Loucy (cell line): Measurements from ENCODE around the gene CCDC182.

ENCODE experiments used
- H2AFZ ChIP-seq: fragments of 200-600 bp; sonication (generic); 2 replicates; pipeline ENCODE4 v1.6.0; 2016; ENCODE audit warnings: antibody characterized with exemption, mild to moderate bottlenecking, low read length, moderate library complexity
- H3F3A ChIP-seq: fragments of 200-600 bp; 2 replicates; pipeline ENCODE4 v1.6.0; 2016; ENCODE audit warnings: antibody characterized with exemption, low read depth, mild to moderate bottlenecking
- H3K27me3 ChIP-seq: fragments of 200-600 bp; sonication (generic); 2 replicates; pipeline ENCODE4 v1.6.1; 2014; ENCODE audit warnings: low read length, mild to moderate bottlenecking; ENCODE audit not compliant: insufficient read depth, poor library complexity, severe bottlenecking
- H3K36me3 ChIP-seq: fragments of 200-600 bp; sonication (generic); 2 replicates; pipeline ENCODE4 v1.6.1; 2016; ENCODE audit warnings: low read length; ENCODE audit not compliant: insufficient read depth
- H3K4me1 ChIP-seq: fragments of 200-600 bp; sonication (generic); 2 replicates; pipeline ENCODE4 v1.5.1; 2014; ENCODE audit warnings: low read length, mild to moderate bottlenecking; ENCODE audit not compliant: insufficient read depth, poor library complexity, severe bottlenecking
- H3K4me2 ChIP-seq: fragments of 200-600 bp; sonication (generic); 2 replicates; pipeline ENCODE4 v1.6.0; 2014; ENCODE audit warnings: antibody characterized with exemption, low read length, low read depth, mild to moderate bottlenecking; ENCODE audit not compliant: poor library complexity, severe bottlenecking
- H3K4me3 ChIP-seq: fragments of 200-600 bp; sonication (generic); 2 replicates; pipeline ENCODE4 v1.5.1; 2014; ENCODE audit warnings: low read length, mild to moderate bottlenecking, mixed read lengths; ENCODE audit not compliant: poor library complexity, severe bottlenecking
- H3K79me2 ChIP-seq: fragments of 200-600 bp; sonication (generic); 2 replicates; pipeline ENCODE4 v1.6.1; 2014; ENCODE audit warnings: low read length; ENCODE audit not compliant: insufficient read depth
- H3K9ac ChIP-seq: fragments of 200-600 bp; sonication (generic); 2 replicates; pipeline ENCODE4 v1.6.0; 2014; ENCODE audit warnings: mild to moderate bottlenecking, low read depth, low read length, moderate library complexity; ENCODE audit not compliant: poor library complexity, severe bottlenecking
- H3K9me2 ChIP-seq: fragments of 200-600 bp; sonication (generic); replicated peaks from 2 replicates; pipeline ENCODE4 v1.6.1; 2016; ENCODE audit warnings: low read depth, low read length, mixed read lengths
- H3K9me3 ChIP-seq: fragments of 200-600 bp; sonication (generic); 2 replicates; pipeline ENCODE4 v1.6.1; 2014; ENCODE audit warnings: mild to moderate bottlenecking, antibody characterized with exemption, low read length, low read depth; ENCODE audit not compliant: insufficient read depth
- H4K20me1 ChIP-seq: fragments of 200-600 bp; sonication (generic); 2 replicates; pipeline ENCODE4 v1.6.0; 2014; ENCODE audit warnings: antibody characterized with exemption, low read length, mild to moderate bottlenecking; ENCODE audit not compliant: insufficient read depth, poor library complexity, severe bottlenecking
- EZH2phosphoT487 ChIP-seq: fragments of 200-600 bp; IDR thresholded peaks from 2 replicates; pipeline ENCODE4 v1.6.1; 2018; ENCODE audit warnings: antibody characterized with exemption, mild to moderate bottlenecking, moderate library complexity, borderline replicate concordance
- TF ChIP-seq, protein P1 (sequence below): fragments of 200-600 bp; sonication (generic); conservative IDR thresholded peaks from 2 replicates; pipeline ENCODE4 v1.5.1; 2014; ENCODE audit warnings: mild to moderate bottlenecking, antibody characterized with exemption, low read length

CCDC182 gene

DNA sequence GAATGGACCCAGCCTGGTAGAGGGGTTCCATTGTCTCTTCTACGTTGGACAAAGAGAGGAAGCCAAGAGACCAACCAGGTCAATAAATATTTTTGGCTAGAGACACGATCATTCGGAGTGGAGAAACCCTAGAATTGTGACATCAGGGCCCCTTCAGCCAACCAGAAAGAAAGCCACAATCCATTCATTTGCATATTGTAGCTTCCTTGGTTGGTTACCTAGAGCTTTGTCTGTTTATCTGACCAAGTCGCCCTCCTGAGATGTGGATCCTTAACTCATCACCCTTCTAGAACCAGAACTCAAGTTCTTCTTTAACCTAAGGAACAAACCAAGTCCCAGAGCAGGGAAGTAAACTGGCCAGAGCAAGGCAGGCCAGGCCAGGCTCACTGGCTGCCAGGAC lies at the start of gene CCDC182:
TSS of gene CCDC182 (minus strand) at position 58 of the 400 bp plus-strand sequence. CDS start at position 31, 27 bp downstream.
- 0 out of 2 replicates have a peak, but pooled peaks cover 12% of the 10 kb centered on the region for H3K79me2 ChIP-seq

DNA sequence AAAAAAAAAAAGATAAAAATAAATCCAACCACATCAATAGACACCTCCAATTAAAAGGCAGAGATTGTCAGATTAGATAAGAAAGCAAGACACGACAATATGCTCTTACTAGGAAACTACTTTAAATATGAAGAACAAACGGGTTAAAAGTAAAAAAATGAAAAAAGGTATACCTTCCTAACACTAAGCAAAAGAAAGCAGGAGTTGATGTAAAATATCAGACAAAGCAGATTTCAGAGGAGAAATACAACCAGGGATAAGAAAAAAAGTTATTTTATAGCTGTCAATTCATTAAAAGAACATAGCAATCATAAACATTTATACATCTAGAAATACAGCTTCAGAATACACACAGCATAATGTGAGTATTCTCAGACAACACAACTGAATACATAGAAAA lies 49.7 kb upstream of the CCDC182 start:
- H3K79me2 ChIP-seq: no peaks in the 10 kb centered on the region
- no peak for TF ChIP-seq EZH2phosphoT487
- TF ChIP-seq, protein P1, sequence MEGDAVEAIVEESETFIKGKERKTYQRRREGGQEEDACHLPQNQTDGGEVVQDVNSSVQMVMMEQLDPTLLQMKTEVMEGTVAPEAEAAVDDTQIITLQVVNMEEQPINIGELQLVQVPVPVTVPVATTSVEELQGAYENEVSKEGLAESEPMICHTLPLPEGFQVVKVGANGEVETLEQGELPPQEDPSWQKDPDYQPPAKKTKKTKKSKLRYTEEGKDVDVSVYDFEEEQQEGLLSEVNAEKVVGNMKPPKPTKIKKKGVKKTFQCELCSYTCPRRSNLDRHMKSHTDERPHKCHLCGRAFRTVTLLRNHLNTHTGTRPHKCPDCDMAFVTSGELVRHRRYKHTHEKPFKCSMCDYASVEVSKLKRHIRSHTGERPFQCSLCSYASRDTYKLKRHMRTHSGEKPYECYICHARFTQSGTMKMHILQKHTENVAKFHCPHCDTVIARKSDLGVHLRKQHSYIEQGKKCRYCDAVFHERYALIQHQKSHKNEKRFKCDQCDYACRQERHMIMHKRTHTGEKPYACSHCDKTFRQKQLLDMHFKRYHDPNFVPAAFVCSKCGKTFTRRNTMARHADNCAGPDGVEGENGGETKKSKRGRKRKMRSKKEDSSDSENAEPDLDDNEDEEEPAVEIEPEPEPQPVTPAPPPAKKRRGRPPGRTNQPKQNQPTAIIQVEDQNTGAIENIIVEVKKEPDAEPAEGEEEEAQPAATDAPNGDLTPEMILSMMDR: no peak
- H2AFZ ChIP-seq: no peak overlapping the region
- H3K4me3 ChIP-seq: no peak overlapping the region
- H3K9ac ChIP-seq: no peak overlapping the region
- H4K20me1 ChIP-seq: no peaks in the 10 kb centered on the region
- H3K36me3 ChIP-seq: no peaks in the 10 kb centered on the region
- no peaks in the 10 kb centered on the region for H3K27me3 ChIP-seq
- peaks cover 2% of the 10 kb centered on the region; the same call in 1 of the 2 replicates for H3F3A ChIP-seq
- H3K4me2 ChIP-seq: no peak overlapping the region
- H3K9me2 ChIP-seq: no peaks in the 10 kb centered on the region
- H3K4me1 ChIP-seq: no peaks in the 10 kb centered on the region
- no peaks in the 10 kb centered on the region for H3K9me3 ChIP-seq

More for the DNA sequence above, at the start of gene CCDC182:
- Histone ChIP-seq H3K4me1 (peaks cover 30% of the 10 kb centered on the region), H3K4me2 (no peak within 1 kb of the TSS), H3K9me3 (no peaks in the 10 kb centered on the region), H3K4me3 (no peak within 1 kb of the TSS), H3K27me3 (no peaks in the 10 kb centered on the region), H3F3A (no peaks in the 10 kb centered on the region), H3K9ac (no peak within 1 kb of the TSS), H2AFZ (no peak within 1 kb of the TSS), H3K9me2 (no peaks in the 10 kb centered on the region), H3K36me3 (no peaks in the 10 kb centered on the region), H4K20me1 (no peaks in the 10 kb centered on the region)
- no peak for TF ChIP-seq EZH2phosphoT487
- TF ChIP-seq, protein P1: no peak

DNA sequence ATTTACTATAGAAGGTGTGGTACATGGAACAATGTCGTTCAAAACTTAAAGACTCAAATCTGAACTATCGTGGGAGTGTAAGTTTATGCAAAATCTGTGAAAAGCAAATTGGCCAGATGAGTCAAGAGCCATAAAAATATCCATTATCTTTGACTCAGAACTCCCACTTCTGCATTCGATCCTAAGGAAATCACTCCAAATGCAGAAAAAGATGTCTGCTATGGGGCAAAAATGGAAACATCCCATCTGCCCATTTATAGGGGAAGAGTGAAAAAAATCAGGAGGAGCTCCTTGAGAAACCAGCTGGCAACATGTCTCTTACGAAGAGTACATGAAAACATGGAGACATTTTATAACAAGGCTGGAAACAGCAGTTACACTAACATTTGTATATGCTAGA lies 43.6 kb upstream of the CCDC182 start:
- Histone ChIP-seq H3K27me3 (no peaks in the 10 kb centered on the region), H3K4me1 (peaks cover 3% of the 10 kb centered on the region), H3K79me2 (no peaks in the 10 kb centered on the region), H3K36me3 (no peaks in the 10 kb centered on the region), H3F3A (no peaks in the 10 kb centered on the region), H3K4me3 (no peak overlapping the region), H2AFZ (no peak overlapping the region), H3K9ac (no peak overlapping the region), H4K20me1 (no peaks in the 10 kb centered on the region), H3K4me2 (no peak overlapping the region), H3K9me3 (no peaks in the 10 kb centered on the region), H3K9me2 (no peaks in the 10 kb centered on the region)
- TF ChIP-seq EZH2phosphoT487: no peak
- TF ChIP-seq, protein P1: no peak
